HepG2 (cell line): ENCODE measurements around the gene PIAS1. TPM values are rescaled to one million over a fixed set of nuclear protein-coding genes. Genes with fewer than 3 reads are reported as not detected.

Experiments
- ATAC-seq: fragments of 200-7000 bp; cut with Tn5 transposase; 3 replicates; pipeline ENCODE4 v1.9.1; 2020; ENCODE audit warnings: mild to moderate bottlenecking, moderate library complexity
- BruUV-seq: library from RNA; stranded (reverse); fragments of 400-500 nt; replicated peaks from 2 replicates; lab custom pipeline; 2021; lab: Mats Ljungman, UMichigan
- CTCF ChIA-PET: fragments of 300-600 bp; formaldehyde crosslinking; extraction: SDS; loops from one replicate; lab custom pipeline; 2021; ENCODE audit warnings: low total read pairs, inconsistent platforms, low intra/inter-chr PET ratio; lab: Yijun Ruan, JAX
- POLR2A ChIA-PET: fragments of 350-600 bp; sonication (Branson Sonifier 250); formaldehyde crosslinking; loops from one replicate; lab custom pipeline; 2020; ENCODE audit warnings: antibody characterized with exemption, inconsistent platforms; lab: Yijun Ruan, JAX
- DNase-seq: peaks from one replicate; pipeline ENCODE4 v3.0.0-alpha.2; 2015; ENCODE audit warnings: low spot score
- FAIRE-seq: peaks from 3 replicates; lab custom pipeline; 2011; peaks lifted over from hg19 to GRCh38; lab: Jason Lieb, UNC
- H2AFZ ChIP-seq: one replicate; pipeline ENCODE4 v1.6.1; 2011; ENCODE audit warnings: low read length, inconsistent platforms
- H3K27ac ChIP-seq: fragments of 300-600 bp; 3 replicates; pipeline ENCODE4 v1.8.0; 2011; ENCODE audit warnings: mixed run types, mild to moderate bottlenecking, mixed read lengths, low read length, inconsistent platforms; ENCODE audit not compliant: insufficient read depth; ENCODE audit errors: extremely low read length
- H3K27me3 ChIP-seq, 2 experiments: fragments of 200-600 bp in 1 of 2; 2 replicates in 1 of 2; 3 replicates in 1 of 2; pipeline versions ENCODE4 v1.6.0 to v1.8.0; 2011; ENCODE audit warnings: low read length in 2 of 2, mild to moderate bottlenecking in 2 of 2, moderate library complexity in 2 of 2, inconsistent platforms in 1 of 2; ENCODE audit not compliant: insufficient read depth in 2 of 2, control insufficient read depth in 1 of 2
- H3K36me3 ChIP-seq, 2 experiments: fragments of 200-600 bp in 1 of 2; replicated peaks in 1 of 2; 2 replicates in 1 of 2; 3 replicates in 1 of 2; pipeline versions ENCODE4 v1.5.1 to v1.8.0; 2011; ENCODE audit warnings: low read length in 2 of 2, inconsistent platforms in 1 of 2; ENCODE audit not compliant: insufficient read depth in 2 of 2, control insufficient read depth in 1 of 2
- H3K4me1 ChIP-seq: 2 replicates; pipeline ENCODE4 v1.5.1; 2012; ENCODE audit warnings: low read length, inconsistent platforms; ENCODE audit not compliant: insufficient read depth
- H3K4me2 ChIP-seq: 2 replicates; pipeline ENCODE4 v1.6.0; 2011; ENCODE audit warnings: low read depth, low read length, inconsistent platforms
- H3K4me3 ChIP-seq, 3 experiments: fragments of 200-600 bp in 1 of 3; sonication (generic), shearing (Covaris generic) in 1 of 3; replicated peaks in 1 of 3; 2 replicates each; pipeline ENCODE4 v1.5.1; 2011 to 2016; ENCODE audit warnings: low read length in 3 of 3, inconsistent platforms in 2 of 3, low read depth in 2 of 3, mild to moderate bottlenecking in 2 of 3, control low read depth in 1 of 3, mixed read lengths in 1 of 3; ENCODE audit not compliant: insufficient read depth in 1 of 3
- H3K79me2 ChIP-seq: one replicate; pipeline ENCODE4 v1.6.1; 2011; ENCODE audit warnings: low read length, inconsistent platforms; ENCODE audit not compliant: insufficient read depth
- H3K9ac ChIP-seq: 2 replicates; pipeline ENCODE4 v1.6.0; 2011; ENCODE audit warnings: mild to moderate bottlenecking, low read depth, low read length, inconsistent platforms; ENCODE audit not compliant: insufficient read depth
- H3K9me3 ChIP-seq: 2 replicates; pipeline ENCODE4 v1.5.1; 2012; ENCODE audit warnings: mild to moderate bottlenecking, low read length
- H4K20me1 ChIP-seq: 2 replicates; pipeline ENCODE4 v1.6.0; 2011; ENCODE audit warnings: inconsistent platforms, mild to moderate bottlenecking, low read length, moderate library complexity; ENCODE audit not compliant: insufficient read depth
- ATF7 ChIP-seq, 2 experiments: fragments of 450-650 bp in 1 of 2; sonication (generic) in 1 of 2; formaldehyde crosslinking in 1 of 2; IDR thresholded peaks; 2 replicates each; pipeline versions ENCODE4 v1.4.0 to v1.6.1; 2016 to 2020; ENCODE audit warnings: antibody characterized with exemption in 1 of 2, mild to moderate bottlenecking in 1 of 2, missing genetic modification reagents in 1 of 2
- CCAR2 ChIP-seq: fragments of 200-400 bp; formaldehyde crosslinking; optimal IDR thresholded peaks from 2 replicates; pipeline ENCODE3; 2018; ENCODE audit warnings: low read depth, mild to moderate bottlenecking, low read length, moderate library complexity
- ELF3 ChIP-seq: IDR thresholded peaks from 2 replicates; pipeline ENCODE4 v1.6.1; 2016; ENCODE audit warnings: missing genetic modification reagents, missing compliant biosample characterization
- HDAC1 ChIP-seq: sonication (generic); formaldehyde crosslinking; IDR thresholded peaks from 2 replicates; pipeline ENCODE4 v1.5.1; 2020; ENCODE audit warnings: mild to moderate bottlenecking, missing genetic modification reagents
- RXRA ChIP-seq: sonication (generic); formaldehyde crosslinking; IDR thresholded peaks from 2 replicates; pipeline ENCODE4 v1.5.1; 2020; ENCODE audit warnings: missing genetic modification reagents
- ZGPAT ChIP-seq: IDR thresholded peaks from 2 replicates; pipeline ENCODE4 v1.6.1; 2016; ENCODE audit warnings: mild to moderate bottlenecking
- ZNF275 ChIP-seq: sonication (generic); formaldehyde crosslinking; IDR thresholded peaks from 2 replicates; pipeline ENCODE4 v1.8.0; 2022; ENCODE audit warnings: missing genetic modification reagents, mild to moderate bottlenecking, inconsistent platforms, borderline replicate concordance
- ZNF556 ChIP-seq: sonication (generic); formaldehyde crosslinking; IDR thresholded peaks from 2 replicates; pipeline ENCODE4 v1.4.0; 2020; ENCODE audit warnings: mild to moderate bottlenecking, missing genetic modification reagents, borderline replicate concordance
- ZNF644 ChIP-seq: IDR thresholded peaks from 2 replicates; pipeline ENCODE4 v1.6.1; 2016; ENCODE audit warnings: low read depth
- WGBS: methylation state at CpG from one replicate; pipeline ENCODE4 v1.1.6; 2017; ENCODE audit warnings: low lambda C conversion rate; 5-methylcytosine and 5-hydroxymethylcytosine counted together
- in situ Hi-C: cut with HindIII; loops from 2 replicates; pipeline ENCODE4 v1.10.0; 2017; ENCODE audit warnings: low pct_unique_long_range_greater_than_20kb; ENCODE audit not compliant: extremely low pct_ligation_motif_present
- intact Hi-C: fragments of 100-400 bp; cut with micrococcal nuclease; formaldehyde crosslinking; loops from one replicate; pipeline ENCODE4 v1.10.0; 2022; ENCODE audit not compliant: unreplicated experiment
- polyA plus RNA-seq, 8 experiments: library from polyadenylated mRNA; depleted of rRNA in 3 of 8; stranded (reverse) in 7 of 8; unstranded in 1 of 8; fragments of >200 nt; fragmentation: Illumina TruSeq in 4 of 8; extraction: Trizol in 4 of 8; gene quantifications; 2 replicates each; pipeline versions ENCODE4 v1.2.1 to v1.2.3, GENCODE V29; 2011 to 2016; ENCODE audit warnings: low read depth in 4 of 8, missing spikeins in 1 of 8, mixed read lengths in 1 of 8; ENCODE audit not compliant: insufficient read depth in 1 of 8
- total RNA-seq, 5 experiments: library from RNA; depleted of rRNA; stranded (reverse); fragments of >200 nt; fragmentation: Illumina TruSeq; extraction: Trizol; gene quantifications; 2 replicates each; pipeline ENCODE4 v1.2.3, GENCODE V29; 2016; ENCODE audit warnings: low read depth in 1 of 5
- TF ChIP-seq, protein P1 (sequence below): sonication (generic); formaldehyde crosslinking; conservative IDR thresholded peaks from 2 replicates; pipeline ENCODE4 v1.8.0; 2022; ENCODE audit warnings: mild to moderate bottlenecking, moderate library complexity, missing genetic modification reagents

Gene PIAS1
- total and polyA plus RNA-seq, 2 of the 13 experiments (the other 11 are each of a cell fraction or from before 2014, with no cell fraction given) = 20.7 to 33.7 TPM

DNA sequence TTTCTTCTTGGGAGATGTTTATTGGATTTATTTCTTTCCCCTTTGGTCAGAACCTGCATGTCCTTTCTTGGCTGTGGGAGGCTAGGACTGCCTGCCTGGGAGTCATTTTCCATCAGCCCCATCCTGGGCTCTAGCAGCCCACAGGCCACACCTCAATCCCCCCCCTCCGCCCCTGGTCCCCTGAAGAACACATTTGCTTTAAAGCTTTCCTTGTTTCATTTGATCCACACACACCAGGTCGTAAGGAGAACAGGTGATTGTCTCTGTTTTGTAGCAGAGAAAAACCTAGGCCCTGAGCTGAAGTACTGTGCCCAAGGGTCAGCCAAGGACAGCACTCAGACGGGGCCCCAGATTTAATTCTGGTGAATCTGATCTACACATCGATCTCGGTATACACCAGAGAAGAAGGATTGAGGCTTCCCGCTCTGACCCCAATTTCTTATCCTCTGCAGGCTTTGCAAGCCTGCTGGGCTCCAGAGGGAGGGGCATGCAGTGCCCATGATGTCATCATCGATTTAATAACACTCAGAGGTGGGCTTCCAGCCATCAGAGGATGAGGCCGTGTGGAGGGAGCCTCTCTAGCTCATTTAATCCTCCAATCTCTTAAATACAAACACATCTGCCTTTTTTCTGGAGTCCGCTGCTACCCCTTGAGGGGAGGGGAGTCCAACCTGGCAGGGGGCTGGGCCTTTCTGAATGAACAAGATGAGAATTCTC lies 177.1 kb downstream of the PIAS1 start:
- Histone ChIP-seq H3K27ac (no peak overlapping the region), H3K79me2 (peaks cover 25% of the 10 kb centered on the region), H4K20me1 (no peaks in the 10 kb centered on the region; the same call in 1 of the 2 replicates), H3K4me3 (no peak overlapping the region), H3K9ac (no peak overlapping the region), H3K27me3 (peaks cover 0 to 7% of the 10 kb centered on the region in 2 experiments; a peak in 1 of 5 replicates), H3K36me3 (no peaks in the 10 kb centered on the region; a peak in 1 of 5 replicates), H3K4me1 (peaks cover 76% of the 10 kb centered on the region), H3K4me2 (no peak overlapping the region), H2AFZ (no peak overlapping the region), H3K9me3 (no peaks in the 10 kb centered on the region)
- in situ Hi-C loops (no loop called here), intact Hi-C loops (loop anchor here (5.0 kb wide), 1 partner anchor 46 kb away; the partner anchor contains the start of gene FEM1B)
- ATAC-seq = no peak
- no peak for FAIRE-seq
- BruUV-seq = no TSS peak
- TF ChIP-seq ZNF556 (CRISPR knock-in tag) (no peak), ATF7 (IDR thresholded peaks at IDR 0.05) (peak; percentile 48; the same call in 1 of the 2 replicates), ATF7 (CRISPR knock-in tag; IDR thresholded peaks at IDR 0.05) (no peak)
- POLR2A ChIA-PET = interaction anchor here (1.0 to 1.6 kb wide), 2 partner anchors 47 to 69 kb away, joined by 3 to 7 read pairs; partner anchors contain the start of gene FEM1B
- 49% methylated on average over 9 of the region's 9 CpGs for WGBS
- no peak for DNase-seq
- CTCF ChIA-PET = no interaction called here

DNA sequence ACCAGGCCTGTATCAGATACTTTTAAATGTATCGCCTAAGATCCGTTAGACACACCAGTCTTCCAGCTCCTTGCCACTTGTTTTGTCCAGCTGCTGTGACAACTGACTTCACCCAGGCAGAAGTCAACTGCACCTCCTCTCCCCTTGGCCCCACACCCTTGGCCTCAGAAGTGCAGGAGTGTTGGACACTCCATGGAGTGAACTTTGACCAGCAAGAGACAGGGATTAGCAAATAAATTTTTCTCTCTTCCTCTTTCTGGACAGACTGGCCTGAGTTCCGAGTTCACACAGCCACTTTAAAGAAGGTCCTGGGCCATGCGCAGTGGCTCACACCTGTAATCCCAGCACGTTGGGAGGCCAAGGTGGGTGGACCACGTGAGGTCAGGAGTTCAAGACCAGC lies 178.3 kb downstream of the PIAS1 start:
- Histone ChIP-seq H3K36me3 (no peaks in the 10 kb centered on the region; a peak in 1 of 5 replicates), H3K27me3 (peaks cover 0 to 7% of the 10 kb centered on the region in 2 experiments; a peak in 1 of 5 replicates), H2AFZ (no peak overlapping the region), H3K9ac (no peak overlapping the region), H4K20me1 (no peaks in the 10 kb centered on the region; the same call in 1 of the 2 replicates), H3K4me1 (peaks cover 71% of the 10 kb centered on the region), H3K4me3 (peak overlapping the region in 1 of 3 experiments; percentile 40; a peak in 2 of 6 replicates), H3K9me3 (no peaks in the 10 kb centered on the region), H3K79me2 (peaks cover 16% of the 10 kb centered on the region), H3K4me2 (peak overlapping the region; percentile 76), H3K27ac (no peak overlapping the region)
- POLR2A ChIA-PET = interaction anchor here (0.7 to 1.6 kb wide), 2 partner anchors 45 to 365 kb away, joined by 3 to 7 read pairs; partner anchors contain the start of gene FEM1B
- CTCF ChIA-PET = no interaction called here
- 8% methylated on average over 5 of the region's 6 CpGs for WGBS
- BruUV-seq = no TSS peak
- DNase-seq (peak; percentile 46), FAIRE-seq (peak; percentile 68), ATAC-seq (no peak)
- in situ Hi-C loops (no loop called here), intact Hi-C loops (loop anchor here (5.0 kb wide), 1 partner anchor 45 kb away; the partner anchor contains the start of gene FEM1B)
- TF ChIP-seq RXRA (CRISPR knock-in tag) = peak; percentile 49; the same call in 1 of the 2 replicates
- peak; percentile 57; the same call in 1 of the 2 replicates for TF ChIP-seq ELF3 (CRISPR knock-in tag)
- TF ChIP-seq ZNF275 (CRISPR knock-in tag) = no peak
- TF ChIP-seq CCAR2 = no peak
- TF ChIP-seq ZNF644 (CRISPR knock-in tag) = peak; percentile 75; the same call in 1 of the 2 replicates
- TF ChIP-seq HDAC1 = 0 out of 2 replicates have a peak, but pooled peaks have one; percentile 16
- TF ChIP-seq ZGPAT (CRISPR knock-in tag) = 0 out of 2 replicates have a peak, but pooled peaks have one; percentile 22
- TF ChIP-seq, protein P1, sequence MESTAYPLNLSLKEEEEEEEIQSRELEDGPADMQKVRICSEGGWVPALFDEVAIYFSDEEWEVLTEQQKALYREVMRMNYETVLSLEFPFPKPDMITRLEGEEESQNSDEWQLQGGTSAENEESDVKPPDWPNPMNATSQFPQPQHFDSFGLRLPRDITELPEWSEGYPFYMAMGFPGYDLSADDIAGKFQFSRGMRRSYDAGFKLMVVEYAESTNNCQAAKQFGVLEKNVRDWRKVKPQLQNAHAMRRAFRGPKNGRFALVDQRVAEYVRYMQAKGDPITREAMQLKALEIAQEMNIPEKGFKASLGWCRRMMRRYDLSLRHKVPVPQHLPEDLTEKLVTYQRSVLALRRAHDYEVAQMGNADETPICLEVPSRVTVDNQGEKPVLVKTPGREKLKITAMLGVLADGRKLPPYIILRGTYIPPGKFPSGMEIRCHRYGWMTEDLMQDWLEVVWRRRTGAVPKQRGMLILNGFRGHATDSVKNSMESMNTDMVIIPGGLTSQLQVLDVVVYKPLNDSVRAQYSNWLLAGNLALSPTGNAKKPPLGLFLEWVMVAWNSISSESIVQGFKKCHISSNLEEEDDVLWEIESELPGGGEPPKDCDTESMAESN (CRISPR knock-in tag) = peak; percentile 57; the same call in 1 of the 2 replicates
